HepG2 (cell line): Measurements from ENCODE around the gene TBX6. TPM values are rescaled to one million over a fixed set of nuclear protein-coding genes. Genes with fewer than 3 reads are reported as not detected.

Source experiments
- ESRRA ChIP-seq: sonication (generic); formaldehyde crosslinking; IDR thresholded peaks from 2 replicates; pipeline ENCODE4 v1.5.1; 2020; ENCODE audit warnings: mild to moderate bottlenecking, low read depth, missing genetic modification reagents
- GABPB1 ChIP-seq: IDR thresholded peaks from 2 replicates; pipeline ENCODE4 v1.6.1; 2016; ENCODE audit warnings: mild to moderate bottlenecking, missing genetic modification reagents, moderate library complexity, missing compliant biosample characterization
- HMGA1 ChIP-seq: sonication (generic); formaldehyde crosslinking; conservative IDR thresholded peaks from 2 replicates; pipeline ENCODE4 v1.4.0; 2020; ENCODE audit warnings: missing genetic modification reagents
- KDM5A ChIP-seq: fragments of 200-600 bp; sonication (generic); IDR thresholded peaks from 2 replicates; pipeline ENCODE4 v1.7.0; 2018; ENCODE audit warnings: antibody characterized with exemption, mild to moderate bottlenecking, low read length, borderline replicate concordance
- NCOR1 ChIP-seq: fragments of 200-600 bp; sonication (generic); IDR thresholded peaks from 2 replicates; pipeline ENCODE4 v1.7.0; 2017; ENCODE audit warnings: antibody characterized with exemption, low read length, borderline replicate concordance
- NFKBIZ ChIP-seq: IDR thresholded peaks from 2 replicates; pipeline ENCODE4 v1.6.1; 2018; ENCODE audit warnings: missing genetic modification reagents, missing compliant biosample characterization
- RNF2 ChIP-seq: fragments of 450-650 bp; conservative IDR thresholded peaks from 2 replicates; pipeline ENCODE4 v1.6.1; 2016; ENCODE audit warnings: low read depth
- SMAD9 ChIP-seq: sonication (generic); formaldehyde crosslinking; IDR thresholded peaks from 2 replicates; pipeline ENCODE4 v1.5.1; 2020; ENCODE audit warnings: mild to moderate bottlenecking, missing genetic modification reagents
- SP4 ChIP-seq: sonication (generic); formaldehyde crosslinking; IDR thresholded peaks from 2 replicates; pipeline ENCODE4 v1.8.1; 2023; ENCODE audit warnings: mild to moderate bottlenecking, missing genetic modification reagents
- SRSF9 ChIP-seq: fragments of 200-400 bp; formaldehyde crosslinking; IDR thresholded peaks from 2 replicates; pipeline ENCODE4 v1.6.1; 2018; ENCODE audit warnings: borderline replicate concordance, mild to moderate bottlenecking, low read depth, low read length; ENCODE audit not compliant: insufficient read depth, poor library complexity, severe bottlenecking
- ZNF337 ChIP-seq: sonication (generic); formaldehyde crosslinking; IDR thresholded peaks from 2 replicates; pipeline ENCODE4 v1.5.1; 2020; ENCODE audit warnings: missing genetic modification reagents, low read depth, mild to moderate bottlenecking, borderline replicate concordance
- ZNF616 ChIP-seq: sonication (generic); formaldehyde crosslinking; IDR thresholded peaks from 2 replicates; pipeline ENCODE4 v1.5.0; 2020; ENCODE audit warnings: low read depth, mild to moderate bottlenecking, missing genetic modification reagents
- ZNF883 ChIP-seq: sonication (generic); formaldehyde crosslinking; IDR thresholded peaks from 2 replicates; pipeline ENCODE4 v1.5.1; 2020; ENCODE audit warnings: mild to moderate bottlenecking, missing genetic modification reagents; ENCODE audit errors: not compliant biosample characterization
- ZSCAN21 ChIP-seq: sonication (generic); formaldehyde crosslinking; IDR thresholded peaks from 2 replicates; pipeline ENCODE4 v1.8.0; 2022; ENCODE audit warnings: mild to moderate bottlenecking, missing genetic modification reagents, moderate library complexity, borderline replicate concordance
- polyA plus RNA-seq, 8 experiments: library from polyadenylated mRNA; depleted of rRNA in 3 of 8; stranded (reverse) in 7 of 8; unstranded in 1 of 8; fragments of >200 nt; fragmentation: Illumina TruSeq in 4 of 8; extraction: Trizol in 4 of 8; gene quantifications; 2 replicates each; pipeline versions ENCODE4 v1.2.1 to v1.2.3, GENCODE V29; 2011 to 2016; ENCODE audit warnings: low read depth in 4 of 8, missing spikeins in 1 of 8, mixed read lengths in 1 of 8; ENCODE audit not compliant: insufficient read depth in 1 of 8
- total RNA-seq, 5 experiments: library from RNA; depleted of rRNA; stranded (reverse); fragments of >200 nt; fragmentation: Illumina TruSeq; extraction: Trizol; gene quantifications; 2 replicates each; pipeline ENCODE4 v1.2.3, GENCODE V29; 2016; ENCODE audit warnings: low read depth in 1 of 5
- TF ChIP-seq, protein P1 (sequence below): sonication (generic); formaldehyde crosslinking; IDR thresholded peaks from 2 replicates; pipeline ENCODE4 v1.5.0; 2020; ENCODE audit warnings: missing genetic modification reagents
- TF ChIP-seq, protein P2 (sequence below): sonication (generic); formaldehyde crosslinking; IDR thresholded peaks from 2 replicates; pipeline ENCODE4 v1.4.0; 2020; ENCODE audit warnings: missing genetic modification reagents, mild to moderate bottlenecking, borderline replicate concordance
- TF ChIP-seq, protein P3 (sequence below), 2 experiments: sonication (generic) in 1 of 2; formaldehyde crosslinking in 1 of 2; IDR thresholded peaks; 2 replicates each; pipeline versions ENCODE4 v1.5.1 to v1.6.1; 2011 to 2020; ENCODE audit warnings: borderline replicate concordance in 1 of 2, low read depth in 1 of 2, low read length in 1 of 2, mild to moderate bottlenecking in 1 of 2, missing genetic modification reagents in 1 of 2, moderate library complexity in 1 of 2
- TF ChIP-seq, protein P4 (sequence below): sonication (generic); formaldehyde crosslinking; conservative IDR thresholded peaks from 2 replicates; pipeline ENCODE4 v1.8.1; 2023; ENCODE audit warnings: missing genetic modification reagents
- TF ChIP-seq, protein P5 (sequence below): sonication (generic); formaldehyde crosslinking; IDR thresholded peaks from 2 replicates; pipeline ENCODE4 v1.5.1; 2020; ENCODE audit warnings: mild to moderate bottlenecking, moderate library complexity, missing genetic modification reagents

Gene TBX6
- total and polyA plus RNA-seq, 2 of the 13 experiments (the other 11 are each of a cell fraction or from before 2014, with no cell fraction given) = 0.24 to 0.42 TPM

DNA sequence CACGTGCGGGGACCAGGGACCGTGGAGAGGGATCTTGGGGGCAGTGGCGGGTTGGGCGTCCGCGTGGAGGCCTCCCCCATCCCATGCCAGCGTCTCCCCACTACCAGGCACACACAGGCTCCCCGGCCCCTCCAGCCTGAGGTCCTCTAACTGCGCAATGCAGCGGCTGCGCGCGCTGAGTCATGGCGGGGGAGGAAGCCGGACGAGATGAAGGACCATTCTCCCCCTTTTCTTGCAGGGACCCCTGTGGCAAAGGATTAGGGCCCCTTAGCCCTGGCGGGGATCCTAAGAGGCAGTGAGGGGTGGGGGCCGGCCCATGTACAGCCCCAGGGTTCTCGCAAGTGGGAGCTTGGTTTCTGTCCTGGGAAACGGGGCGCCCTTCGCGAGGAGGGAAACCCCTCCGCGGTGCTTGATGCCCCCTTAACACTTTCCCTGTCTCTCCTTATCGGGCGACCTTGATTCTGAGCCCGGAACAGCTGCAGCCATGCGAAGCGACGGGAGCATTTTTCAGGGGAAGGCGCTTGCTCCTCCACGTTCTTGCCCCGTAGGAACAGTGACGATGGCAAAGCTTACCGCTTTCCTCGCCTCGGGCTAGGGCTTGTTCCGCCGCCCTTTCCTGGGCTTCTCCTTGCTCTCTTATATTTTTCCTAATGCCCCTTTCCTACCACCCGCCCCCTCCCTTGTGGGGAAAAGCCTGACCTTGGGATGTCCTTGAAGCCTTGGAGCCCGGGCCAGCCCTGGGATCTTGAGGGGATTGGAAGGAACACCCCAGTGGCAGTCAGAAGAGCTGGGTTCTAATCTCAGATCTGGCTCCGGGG is 25.6 kb downstream of the TBX6 start (continued):
- TF ChIP-seq, protein P1, sequence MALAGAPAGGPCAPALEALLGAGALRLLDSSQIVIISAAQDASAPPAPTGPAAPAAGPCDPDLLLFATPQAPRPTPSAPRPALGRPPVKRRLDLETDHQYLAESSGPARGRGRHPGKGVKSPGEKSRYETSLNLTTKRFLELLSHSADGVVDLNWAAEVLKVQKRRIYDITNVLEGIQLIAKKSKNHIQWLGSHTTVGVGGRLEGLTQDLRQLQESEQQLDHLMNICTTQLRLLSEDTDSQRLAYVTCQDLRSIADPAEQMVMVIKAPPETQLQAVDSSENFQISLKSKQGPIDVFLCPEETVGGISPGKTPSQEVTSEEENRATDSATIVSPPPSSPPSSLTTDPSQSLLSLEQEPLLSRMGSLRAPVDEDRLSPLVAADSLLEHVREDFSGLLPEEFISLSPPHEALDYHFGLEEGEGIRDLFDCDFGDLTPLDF = no peak
- TF ChIP-seq RNF2 (no peak), SRSF9 (no peak), ZNF337 (CRISPR knock-in tag) (no peak), NFKBIZ (no peak), ESRRA (CRISPR knock-in tag) (peak; percentile 92), GABPB1 (CRISPR knock-in tag) (no peak), HMGA1 (CRISPR knock-in tag) (no peak), ZSCAN21 (CRISPR knock-in tag) (no peak), ZNF616 (no peak), KDM5A (no peak; the same call in 1 of the 2 replicates), ZNF883 (CRISPR knock-in tag) (no peak), SP4 (CRISPR knock-in tag) (no peak), NCOR1 (no peak), SMAD9 (CRISPR knock-in tag) (no peak)
- TF ChIP-seq, protein P2, sequence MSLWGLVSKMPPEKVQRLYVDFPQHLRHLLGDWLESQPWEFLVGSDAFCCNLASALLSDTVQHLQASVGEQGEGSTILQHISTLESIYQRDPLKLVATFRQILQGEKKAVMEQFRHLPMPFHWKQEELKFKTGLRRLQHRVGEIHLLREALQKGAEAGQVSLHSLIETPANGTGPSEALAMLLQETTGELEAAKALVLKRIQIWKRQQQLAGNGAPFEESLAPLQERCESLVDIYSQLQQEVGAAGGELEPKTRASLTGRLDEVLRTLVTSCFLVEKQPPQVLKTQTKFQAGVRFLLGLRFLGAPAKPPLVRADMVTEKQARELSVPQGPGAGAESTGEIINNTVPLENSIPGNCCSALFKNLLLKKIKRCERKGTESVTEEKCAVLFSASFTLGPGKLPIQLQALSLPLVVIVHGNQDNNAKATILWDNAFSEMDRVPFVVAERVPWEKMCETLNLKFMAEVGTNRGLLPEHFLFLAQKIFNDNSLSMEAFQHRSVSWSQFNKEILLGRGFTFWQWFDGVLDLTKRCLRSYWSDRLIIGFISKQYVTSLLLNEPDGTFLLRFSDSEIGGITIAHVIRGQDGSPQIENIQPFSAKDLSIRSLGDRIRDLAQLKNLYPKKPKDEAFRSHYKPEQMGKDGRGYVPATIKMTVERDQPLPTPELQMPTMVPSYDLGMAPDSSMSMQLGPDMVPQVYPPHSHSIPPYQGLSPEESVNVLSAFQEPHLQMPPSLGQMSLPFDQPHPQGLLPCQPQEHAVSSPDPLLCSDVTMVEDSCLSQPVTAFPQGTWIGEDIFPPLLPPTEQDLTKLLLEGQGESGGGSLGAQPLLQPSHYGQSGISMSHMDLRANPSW (CRISPR knock-in tag) = no peak
- TF ChIP-seq, protein P3, sequence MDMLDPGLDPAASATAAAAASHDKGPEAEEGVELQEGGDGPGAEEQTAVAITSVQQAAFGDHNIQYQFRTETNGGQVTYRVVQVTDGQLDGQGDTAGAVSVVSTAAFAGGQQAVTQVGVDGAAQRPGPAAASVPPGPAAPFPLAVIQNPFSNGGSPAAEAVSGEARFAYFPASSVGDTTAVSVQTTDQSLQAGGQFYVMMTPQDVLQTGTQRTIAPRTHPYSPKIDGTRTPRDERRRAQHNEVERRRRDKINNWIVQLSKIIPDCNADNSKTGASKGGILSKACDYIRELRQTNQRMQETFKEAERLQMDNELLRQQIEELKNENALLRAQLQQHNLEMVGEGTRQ (IDR thresholded peaks at IDR 0.05; ENCODE audit: low read depth, low read length) = no peak
- TF ChIP-seq, protein P3 (CRISPR knock-in tag; IDR thresholded peaks at IDR 0.05; ENCODE audit: borderline replicate concordance) = no peak
- TF ChIP-seq, protein P4, sequence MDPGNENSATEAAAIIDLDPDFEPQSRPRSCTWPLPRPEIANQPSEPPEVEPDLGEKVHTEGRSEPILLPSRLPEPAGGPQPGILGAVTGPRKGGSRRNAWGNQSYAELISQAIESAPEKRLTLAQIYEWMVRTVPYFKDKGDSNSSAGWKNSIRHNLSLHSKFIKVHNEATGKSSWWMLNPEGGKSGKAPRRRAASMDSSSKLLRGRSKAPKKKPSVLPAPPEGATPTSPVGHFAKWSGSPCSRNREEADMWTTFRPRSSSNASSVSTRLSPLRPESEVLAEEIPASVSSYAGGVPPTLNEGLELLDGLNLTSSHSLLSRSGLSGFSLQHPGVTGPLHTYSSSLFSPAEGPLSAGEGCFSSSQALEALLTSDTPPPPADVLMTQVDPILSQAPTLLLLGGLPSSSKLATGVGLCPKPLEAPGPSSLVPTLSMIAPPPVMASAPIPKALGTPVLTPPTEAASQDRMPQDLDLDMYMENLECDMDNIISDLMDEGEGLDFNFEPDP = no peak
- TF ChIP-seq, protein P5, sequence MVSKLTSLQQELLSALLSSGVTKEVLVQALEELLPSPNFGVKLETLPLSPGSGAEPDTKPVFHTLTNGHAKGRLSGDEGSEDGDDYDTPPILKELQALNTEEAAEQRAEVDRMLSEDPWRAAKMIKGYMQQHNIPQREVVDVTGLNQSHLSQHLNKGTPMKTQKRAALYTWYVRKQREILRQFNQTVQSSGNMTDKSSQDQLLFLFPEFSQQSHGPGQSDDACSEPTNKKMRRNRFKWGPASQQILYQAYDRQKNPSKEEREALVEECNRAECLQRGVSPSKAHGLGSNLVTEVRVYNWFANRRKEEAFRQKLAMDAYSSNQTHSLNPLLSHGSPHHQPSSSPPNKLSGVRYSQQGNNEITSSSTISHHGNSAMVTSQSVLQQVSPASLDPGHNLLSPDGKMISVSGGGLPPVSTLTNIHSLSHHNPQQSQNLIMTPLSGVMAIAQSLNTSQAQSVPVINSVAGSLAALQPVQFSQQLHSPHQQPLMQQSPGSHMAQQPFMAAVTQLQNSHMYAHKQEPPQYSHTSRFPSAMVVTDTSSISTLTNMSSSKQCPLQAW = no peak
